Adrenal gland (tissue), 5 donors: ENCODE data around the gene BRIP1.

Source experiments
- CTCF ChIP-seq, 6 experiments: fragments of 450-650 bp in 4 of 6; fragments of 200-600 bp in 2 of 6; sonication (generic) in 1 of 6; IDR thresholded peaks; 1 replicate in 5 of 6; 2 replicates in 1 of 6; pipeline versions ENCODE4 v1.5.1 to v1.8.0; 2016 to 2021; ENCODE audit warnings: antibody characterized with exemption in 6 of 6, mild to moderate bottlenecking in 2 of 6, moderate library complexity in 1 of 6
- POLR2A ChIP-seq, 2 donors: fragments of 450-650 bp; IDR thresholded peaks; one replicate each; pipeline ENCODE4 v1.6.1; 2017; ENCODE audit warnings: antibody characterized with exemption in 2 of 2, mild to moderate bottlenecking in 2 of 2, moderate library complexity in 1 of 2
- donor health status: DM: no; HTN: no; CAD: no.

GRCh38 chr17:61669522-61669921, 193.8 kb downstream of the BRIP1 start:
- TF ChIP-seq CTCF (IDR thresholded peaks at IDR 0.05) (no peak), POLR2A (IDR thresholded peaks at IDR 0.05) (no peak)
